GM06990 (cell line): ENCODE results near the gene NCOR2.

Source experiments
- DNase-seq: peaks from one replicate; pipeline ENCODE4 v3.0.0-alpha.2; 2011; ENCODE audit not compliant: insufficient read length; ENCODE audit errors: extremely low read depth
- H3K27me3 ChIP-seq: replicated peaks from 2 replicates; pipeline ENCODE4 v1.6.0; 2011; ENCODE audit warnings: low read length; ENCODE audit not compliant: control insufficient read depth, insufficient read depth
- H3K36me3 ChIP-seq: 2 replicates; pipeline ENCODE4 v1.5.1; 2011; ENCODE audit warnings: low read length; ENCODE audit not compliant: control insufficient read depth, insufficient read depth
- H3K4me3 ChIP-seq: replicated peaks from 2 replicates; pipeline ENCODE4 v1.5.1; 2011; ENCODE audit warnings: low read depth, mild to moderate bottlenecking, control low read depth, low read length
- TF ChIP-seq, protein P1 (sequence below): IDR thresholded peaks from 2 replicates; pipeline ENCODE4 v1.5.1; 2011; ENCODE audit warnings: low read length, control low read depth, mild to moderate bottlenecking, inconsistent platforms; ENCODE audit not compliant: insufficient read depth, poor library complexity, severe bottlenecking

NCOR2 gene

DNA sequence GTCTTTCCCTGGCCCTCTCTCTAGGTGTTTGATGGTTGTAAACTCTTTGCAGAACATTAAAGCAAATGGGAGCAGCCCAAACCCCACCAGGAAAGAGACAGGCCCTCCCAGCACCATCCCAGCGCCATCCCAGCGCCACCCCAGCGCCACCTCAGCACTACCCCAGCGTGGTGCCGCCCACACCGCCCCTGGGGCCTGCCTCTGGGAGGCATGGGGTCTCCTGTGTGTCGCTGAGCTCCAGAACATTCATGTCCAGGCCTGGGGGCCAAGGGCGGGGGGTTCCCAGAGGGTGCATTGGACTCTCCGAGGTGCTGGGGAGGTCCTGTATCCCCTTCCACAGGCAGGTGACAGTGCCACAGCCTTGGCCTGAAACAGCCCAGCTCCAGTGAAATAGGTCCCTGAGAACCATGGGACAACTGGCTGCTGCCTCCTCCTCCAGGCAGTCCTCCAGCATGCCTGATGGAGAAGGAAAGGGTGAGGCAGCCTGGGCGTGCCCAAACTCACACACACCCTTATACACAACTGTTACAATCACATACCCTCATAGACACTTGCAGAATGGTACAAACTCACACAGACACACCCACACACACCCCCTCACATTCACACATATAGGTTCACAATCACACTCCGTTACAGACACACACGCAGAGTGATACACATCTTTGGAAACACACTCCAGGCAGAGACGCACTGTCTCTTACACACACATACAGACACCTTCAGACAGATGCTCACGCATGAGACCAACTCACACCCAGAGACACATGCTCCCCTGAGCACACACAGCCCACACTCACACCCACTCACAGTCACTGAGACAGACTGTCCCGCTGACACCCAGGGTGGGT is 44.4 kb upstream of the NCOR2 start:
- Histone ChIP-seq H3K27me3 (no peaks in the 10 kb centered on the region), H3K36me3 (no peaks in the 10 kb centered on the region), H3K4me3 (no peak overlapping the region)
- DNase-seq, result no peak
- TF ChIP-seq, protein P1, sequence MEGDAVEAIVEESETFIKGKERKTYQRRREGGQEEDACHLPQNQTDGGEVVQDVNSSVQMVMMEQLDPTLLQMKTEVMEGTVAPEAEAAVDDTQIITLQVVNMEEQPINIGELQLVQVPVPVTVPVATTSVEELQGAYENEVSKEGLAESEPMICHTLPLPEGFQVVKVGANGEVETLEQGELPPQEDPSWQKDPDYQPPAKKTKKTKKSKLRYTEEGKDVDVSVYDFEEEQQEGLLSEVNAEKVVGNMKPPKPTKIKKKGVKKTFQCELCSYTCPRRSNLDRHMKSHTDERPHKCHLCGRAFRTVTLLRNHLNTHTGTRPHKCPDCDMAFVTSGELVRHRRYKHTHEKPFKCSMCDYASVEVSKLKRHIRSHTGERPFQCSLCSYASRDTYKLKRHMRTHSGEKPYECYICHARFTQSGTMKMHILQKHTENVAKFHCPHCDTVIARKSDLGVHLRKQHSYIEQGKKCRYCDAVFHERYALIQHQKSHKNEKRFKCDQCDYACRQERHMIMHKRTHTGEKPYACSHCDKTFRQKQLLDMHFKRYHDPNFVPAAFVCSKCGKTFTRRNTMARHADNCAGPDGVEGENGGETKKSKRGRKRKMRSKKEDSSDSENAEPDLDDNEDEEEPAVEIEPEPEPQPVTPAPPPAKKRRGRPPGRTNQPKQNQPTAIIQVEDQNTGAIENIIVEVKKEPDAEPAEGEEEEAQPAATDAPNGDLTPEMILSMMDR, result no peak

DNA sequence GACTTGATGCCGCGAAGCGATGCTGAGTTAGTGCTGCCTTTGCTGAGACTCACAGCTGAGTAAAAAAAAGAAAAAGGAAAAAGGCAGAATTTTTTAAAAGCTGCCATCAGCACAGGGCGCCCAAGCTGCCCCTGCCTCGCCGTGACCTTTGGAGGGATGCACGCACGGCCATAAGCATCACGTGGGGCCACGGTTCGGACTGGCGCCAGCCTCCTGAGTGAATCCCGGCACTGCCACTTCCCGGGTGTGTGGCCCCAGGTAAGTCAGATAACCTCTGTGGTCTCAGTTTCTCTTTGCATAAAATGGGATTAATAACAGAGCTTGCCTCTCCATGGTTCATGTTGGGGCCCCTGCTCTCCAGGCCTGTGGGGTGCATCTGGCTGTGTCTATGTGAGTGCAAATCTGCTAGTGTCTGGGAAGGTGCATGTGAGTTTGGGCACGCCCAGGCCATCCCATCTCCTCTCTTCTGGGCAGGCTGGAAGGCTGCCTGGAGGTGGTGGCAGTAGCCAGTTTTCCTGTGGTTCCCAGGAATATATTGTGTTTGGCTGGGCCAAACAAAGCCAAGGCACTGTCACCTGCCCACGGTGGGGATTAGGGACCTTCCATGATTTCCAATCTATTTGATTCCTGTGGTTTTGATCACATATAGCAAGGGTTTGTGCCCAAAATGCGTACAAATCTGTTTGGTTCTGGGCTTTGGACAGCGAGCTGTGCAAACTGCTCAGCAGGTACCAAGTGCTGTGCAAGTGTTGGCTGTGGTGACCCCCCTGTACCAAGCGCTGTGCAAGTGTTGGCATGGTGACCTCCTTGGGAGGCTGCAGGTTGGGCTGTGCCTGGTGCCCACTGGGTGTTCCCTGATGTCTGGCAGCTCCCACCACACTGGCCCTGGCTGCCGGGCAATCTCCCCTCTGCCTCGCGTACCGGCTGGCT is 43.5 kb upstream of the NCOR2 start:
- TF ChIP-seq, protein P1, result no peak
- DNase-seq, result no peak
- Histone ChIP-seq H3K4me3 (no peak overlapping the region), H3K27me3 (no peaks in the 10 kb centered on the region), H3K36me3 (no peaks in the 10 kb centered on the region)

DNA sequence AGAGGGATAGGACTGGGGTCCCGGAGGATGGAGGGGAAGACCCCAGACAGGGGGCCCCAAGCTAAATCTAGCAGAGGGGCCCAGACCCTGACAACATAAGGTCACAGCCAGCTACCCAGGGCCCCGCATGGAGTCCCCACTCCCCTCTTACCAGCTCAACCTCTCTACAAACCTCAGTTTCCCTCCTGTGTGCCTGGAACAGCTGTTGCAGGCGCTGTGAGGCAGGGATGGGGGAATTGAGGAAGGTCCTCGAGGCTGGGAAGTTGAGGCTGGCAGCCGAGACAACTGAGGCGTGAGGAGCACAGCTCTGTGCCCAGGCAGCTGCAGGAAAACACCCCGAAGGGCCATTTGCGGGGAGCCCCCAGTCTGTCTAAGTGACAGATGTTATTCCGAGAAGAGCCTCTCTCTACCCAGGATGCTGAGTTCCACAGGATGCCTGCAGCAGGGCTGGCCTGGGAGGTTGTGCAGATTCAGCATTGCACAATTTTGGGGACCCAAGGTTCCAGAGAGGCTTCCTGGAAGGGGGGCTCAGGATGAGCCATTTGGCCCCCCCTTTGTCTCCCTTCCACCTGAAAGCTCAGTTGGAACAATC is 42.7 kb upstream of the NCOR2 start:
- Histone ChIP-seq H3K36me3 (no peaks in the 10 kb centered on the region), H3K4me3 (no peak overlapping the region), H3K27me3 (no peaks in the 10 kb centered on the region)
- DNase-seq, result no peak
- TF ChIP-seq, protein P1, result no peak

DNA sequence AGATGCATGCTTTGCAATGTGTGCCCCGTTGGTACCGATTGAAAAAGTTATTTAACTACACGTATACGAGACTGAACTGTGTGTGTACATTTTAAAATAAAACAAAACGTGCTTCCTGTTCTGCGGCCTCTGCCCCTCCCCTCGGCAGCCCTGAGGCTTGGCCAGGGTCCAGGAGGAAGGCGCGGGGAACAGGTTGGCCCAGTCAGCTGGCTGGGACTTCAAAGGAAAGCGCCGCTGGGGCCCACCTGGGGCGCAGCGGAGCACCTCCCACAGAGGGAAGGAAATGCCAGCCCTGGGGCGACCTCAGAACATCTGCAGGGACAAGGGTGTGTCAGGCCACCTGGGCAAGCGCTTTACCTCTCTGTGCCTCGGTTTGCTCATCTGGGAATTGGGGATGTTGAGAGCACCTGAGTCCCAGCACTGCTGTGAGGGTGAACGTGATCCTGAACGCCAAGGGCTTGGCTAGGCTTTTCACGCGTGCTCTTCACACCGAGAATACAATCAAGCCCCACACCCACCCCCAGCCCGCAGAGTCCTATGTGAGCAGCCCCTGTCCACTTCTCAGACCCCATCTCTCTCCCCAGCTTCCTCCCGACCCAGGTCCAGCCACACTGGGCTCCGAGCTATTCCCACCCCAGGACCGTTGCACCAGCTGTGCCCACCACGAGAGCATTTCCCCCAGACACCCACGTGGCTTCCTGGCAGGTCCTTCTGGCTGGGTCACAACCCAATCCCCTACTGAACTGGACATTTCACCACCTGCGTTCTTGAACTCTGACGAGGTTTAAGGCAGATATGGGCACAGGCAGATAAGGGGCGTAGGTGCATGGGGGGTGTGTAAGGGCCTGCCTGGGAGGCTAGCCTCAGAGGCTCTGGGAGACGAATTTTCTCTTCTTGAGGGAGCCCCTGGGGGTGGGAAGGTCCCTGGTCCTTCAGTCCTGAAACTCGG is 41.9 kb upstream of the NCOR2 start:
- peak; percentile 86 for DNase-seq
- H3K36me3 ChIP-seq, result no peaks in the 10 kb centered on the region
- no peak overlapping the region for H3K4me3 ChIP-seq

DNA sequence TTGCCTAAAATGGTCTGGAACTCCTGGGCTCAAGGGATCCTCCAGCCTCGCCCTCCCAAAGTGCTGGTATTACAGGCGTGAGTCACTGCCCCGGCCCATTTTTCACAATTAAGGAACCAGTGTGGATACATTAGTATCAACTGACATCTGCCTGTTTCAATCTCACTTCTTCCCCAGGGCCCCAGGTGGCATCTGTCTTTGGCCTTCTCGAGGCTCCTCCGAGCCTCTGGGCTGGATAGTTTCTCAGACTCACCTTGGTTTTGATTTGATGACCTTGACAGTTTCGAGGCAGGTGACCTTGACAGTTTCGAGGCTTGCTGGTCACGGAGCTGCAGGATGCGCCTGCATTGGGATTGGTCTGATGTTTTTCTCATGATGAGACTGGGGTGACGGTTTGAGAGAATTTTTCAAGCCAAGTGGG is 41.0 kb upstream of the NCOR2 start:
- TF ChIP-seq, protein P1, result no peak
- DNase-seq, result peak; percentile 25
- H3K27me3 ChIP-seq, result no peaks in the 10 kb centered on the region
- no peaks in the 10 kb centered on the region for H3K36me3 ChIP-seq
- H3K4me3 ChIP-seq, result no peak overlapping the region

More for the DNA sequence above, 41.9 kb upstream of the NCOR2 start:
- H3K27me3 ChIP-seq, result no peaks in the 10 kb centered on the region
- TF ChIP-seq, protein P1, result peak; percentile 24
